Measurements from ENCODE around the gene SLC22A17. TPM values are rescaled to one million over a fixed set of nuclear protein-coding genes. Genes with fewer than 3 reads are reported as not detected.
A peak's percentile ranks its signal among the peaks of the same experiment; 100 is the strongest.

The SLC22A17 gene
- 0.48 and 1.3 TPM in 2 replicates for total RNA-seq (2011; cell fraction: chromatin; rRNA removed; ENCODE audit: low replicate concordance)
- 0.50 and 1.1 TPM in 2 replicates for total RNA-seq (2011; cell fraction: nucleolus; rRNA removed)
- total RNA-seq (2011; cell fraction: nucleoplasm; rRNA removed): 0.37 and 0.53 TPM in 2 replicates
- 0.09 and 0.12 TPM in 2 replicates for total RNA-seq (2014; rRNA removed)
- not detected in 2 replicates for total RNA-seq (2014; rRNA removed; fragmentation: Illumina TruSeq; extraction: Trizol)
- total RNA-seq (2015; rRNA removed; fragmentation: Illumina TruSeq; extraction: Trizol): not detected in 2 replicates
- total RNA-seq (2021): 0.18 TPM in 1 of 2 replicates, not detected in the other
- polyA plus RNA-seq (2011; rRNA removed): 0.19 TPM in 1 of 2 replicates, not detected in the other
- polyA plus RNA-seq (2011; cell fraction: cytosol; rRNA removed): 0.24 TPM in 1 of 2 replicates, not detected in the other
- polyA plus RNA-seq (2011; cell fraction: nucleus; rRNA removed): 0.72 and 1.4 TPM in 2 replicates
- 0.14 and 0.36 TPM in 2 replicates for polyA plus RNA-seq (2012)
- 0.06 and 0.07 TPM in 2 replicates for polyA plus RNA-seq (2014; fragmentation: Illumina TruSeq; extraction: Trizol)
- not detected for polyA plus RNA-seq (2014; fragmentation: Nextera tagmentation; extraction: Ambion mirVana)
- polyA plus RNA-seq (2014; rRNA removed): 0.04 TPM in 1 of 2 replicates, not detected in the other
- not detected in 2 replicates for polyA minus RNA-seq (2011; rRNA and poly(A)+ RNA removed)
- polyA minus RNA-seq (2011; cell fraction: cytosol; rRNA and poly(A)+ RNA removed): not detected in 2 replicates
- not detected in 2 replicates for polyA minus RNA-seq (2011; cell fraction: nucleus; rRNA and poly(A)+ RNA removed)
- Bru-seq, nascent RNA: percentile 18 among the genes with signal in this experiment
- percentile 22 among the genes with signal in this experiment for BruChase-seq, experiment 1, labeled RNA remaining after a 2-hour chase
- percentile 16 among the genes with signal in this experiment for BruChase-seq, experiment 2, labeled RNA remaining after a 6-hour chase
- long read RNA-seq, experiment 1: 0 reads
- long read RNA-seq, experiment 2: 0 reads
- long read RNA-seq, experiment 3: 0 reads

- Histone ChIP-seq H3K36me3 (ENCODE audit: control insufficient read depth, insufficient read depth, low read length) (no peaks in the 10 kb centered on the region), H3K4me2 (ENCODE audit: insufficient read depth, low read length) (no peak within 1 kb of the TSS), H2AFZ (ENCODE audit: low read depth, low read length) (no peak within 1 kb of the TSS), H4K20me1 (replicated peaks; ENCODE audit: control insufficient read depth, insufficient read depth, low read length) (no peaks in the 10 kb centered on the region; the same call in 1 of the 2 replicates), H3K27me3 (ENCODE audit: control insufficient read depth in 2 of 2, insufficient read depth in 2 of 2, low read length in 2 of 2) (peaks cover 17 to 46% of the 10 kb centered on the region in 2 experiments), H3K9me3 (replicated peaks; ENCODE audit: control insufficient read depth, insufficient read depth, low read depth, low read length) (no peaks in the 10 kb centered on the region), H3K4me3 (no peak within 1 kb of the TSS), H3K9me1 (ENCODE audit: control insufficient read depth, insufficient read depth, low read length) (no peaks in the 10 kb centered on the region), H3K79me2 (ENCODE audit: control insufficient read depth, insufficient read depth, low read length) (no peaks in the 10 kb centered on the region), H3K9ac (ENCODE audit: insufficient read depth in 1 of 2, low read depth in 2 of 2, low read length in 2 of 2) (peak within 1 kb of the TSS in 1 of 2 experiments; percentile 45; a peak in 1 of 4 replicates), H3K27ac (ENCODE audit: extremely low read depth, low read depth, low read length) (no peak within 1 kb of the TSS), H3K4me1 (replicated peaks in 1 of 2; ENCODE audit: control insufficient read depth in 2 of 2, insufficient read depth in 2 of 2, low read length in 2 of 2) (peaks cover 0 to 13% of the 10 kb centered on the region in 2 experiments; a peak in 2 of 5 replicates)
- in situ Hi-C loops (cut with MboI) (no loop called here), intact Hi-C loops (cut with micrococcal nuclease) (no loop called here)
- TF ChIP-seq NRF1 (conservative IDR thresholded peaks at IDR 0.05 in 1 of 2, IDR thresholded peaks at IDR 0.05 in 1 of 2) (peak in 1 of 2 experiments; percentile 29; a peak in 1 of 4 replicates), PCBP2 (IDR thresholded peaks at IDR 0.05; ENCODE audit: low read depth, low read length, poor library complexity, severe bottlenecking) (no peak), EGR1 (conservative IDR thresholded peaks at IDR 0.05) (peak; percentile 27; the same call in 1 of the 2 replicates), ZNF24 (IDR thresholded peaks at IDR 0.05) (peak; percentile 91), VEZF1 (CRISPR knock-in tag; IDR thresholded peaks at IDR 0.05) (peak; percentile 66), COPS2 (conservative IDR thresholded peaks at IDR 0.05) (no peak)
- 3% methylated on average over 7 of the region's 42 CpGs for WGBS (ENCODE audit: insufficient coverage, low coverage, missing lambda C conversion rate)
- ChIA-PET POLR2A (interaction anchor here (0.6 kb wide), 1 partner anchor 209 kb away, joined by 3 read pairs; no protein-coding TSS in a partner anchor), CTCF (ENCODE audit: low intra/inter-chr PET ratio) (interaction anchor here (0.7 kb wide), 1 partner anchor 99 kb away, joined by 4 read pairs; no protein-coding TSS in a partner anchor)
- FAIRE-seq: no peak
- BruUV-seq (replicated peaks): no TSS peak
- ATAC-seq: peak; percentile 83
- DNase-seq (ENCODE audit: extremely low read depth in 1 of 4, low spot score in 3 of 4): peak in 2 of 4 experiments; percentile 26 to 32
These were observed at the start of gene SLC22A17 for GRCh38 chr14:23352506-23353432. TSS of gene SLC22A17 (minus strand) at chr14:23352887.
